Stimulated activated CD4-positive, alpha-beta T cell treated with anti-CD3 and anti-CD28 coated beads, Interleukin-15, amount 100 ng/mL, for 1 hour (primary cell): ENCODE results near the gene KCNJ16.

Source experiments
- DNase-seq, 2 donors: peaks; one replicate each; pipeline ENCODE4 v3.0.0-alpha.2; 2020; ENCODE audit warnings: low read depth in 1 of 2, low spot score in 1 of 2

Gene KCNJ16

GRCh38 chr17:70067134-70067533 is 7.9 kb upstream of the KCNJ16 start:
- no peak for DNase-seq

- no peak for DNase-seq
These were observed 4.6 kb upstream of the KCNJ16 start for GRCh38 chr17:70070305-70071027.

GRCh38 chr17:70071127-70071526 is 3.9 kb upstream of the KCNJ16 start:
- DNase-seq = no peak

- no peak for DNase-seq
These were observed 3.4 kb upstream of the KCNJ16 start for GRCh38 chr17:70071620-70072019.

- no peak for DNase-seq
These were observed 2.3 kb upstream of the KCNJ16 start for GRCh38 chr17:70072546-70073309.

- DNase-seq = no peak
These were observed 1.7 kb upstream of the KCNJ16 start for GRCh38 chr17:70073310-70073709.

- DNase-seq = no peak
These were observed 1.2 kb upstream of the KCNJ16 start for GRCh38 chr17:70073799-70074198.

- no peak for DNase-seq
These were observed 692 bp upstream of the KCNJ16 start for GRCh38 chr17:70074236-70074830.

GRCh38 chr17:70076189-70076588 is 1.2 kb downstream of the KCNJ16 start:
- no peak for DNase-seq

GRCh38 chr17:70076831-70077230 is 1.8 kb downstream of the KCNJ16 start:
- no peak for DNase-seq

GRCh38 chr17:70078549-70078948 is 3.5 kb downstream of the KCNJ16 start:
- no peak for DNase-seq

- no peak for DNase-seq
These were observed 4.0 kb downstream of the KCNJ16 start for GRCh38 chr17:70078994-70079531.

GRCh38 chr17:70080541-70081347 is 5.7 kb downstream of the KCNJ16 start:
- no peak for DNase-seq

- DNase-seq = no peak
These were observed 6.9 kb downstream of the KCNJ16 start for GRCh38 chr17:70081885-70082284.

- no peak for DNase-seq
These were observed 9.5 kb downstream of the KCNJ16 start for GRCh38 chr17:70084476-70084875.

- DNase-seq = no peak
These were observed 11.5 kb downstream of the KCNJ16 start for GRCh38 chr17:70086516-70086915.

GRCh38 chr17:70089513-70090148 is 14.6 kb downstream of the KCNJ16 start:
- no peak for DNase-seq

- DNase-seq = no peak
These were observed 16.1 kb downstream of the KCNJ16 start for GRCh38 chr17:70091005-70091568.

- DNase-seq = no peak
These were observed 16.7 kb downstream of the KCNJ16 start for GRCh38 chr17:70091696-70092095.

GRCh38 chr17:70093163-70093562 is 18.1 kb downstream of the KCNJ16 start:
- no peak for DNase-seq
